HG02678 (cell line): ENCODE results near the gene GNAS-AS1.
A peak's percentile ranks its signal among the peaks of the same experiment; 100 is the strongest.

Experiments used
- ATAC-seq: cut with Tn5 transposase; IDR thresholded peaks from one replicate; pipeline ENCODE4 v1.9.1; 2021; ENCODE audit warnings: mild to moderate bottlenecking, moderate library complexity; ENCODE audit not compliant: unreplicated experiment

GNAS-AS1 gene

GRCh38 chr20:58850693-58851174, at the start of gene GNAS-AS1:
GNAS-AS1 (minus strand) TSS chr20:58850902.
- ATAC-seq, result peak; percentile 85

- ATAC-seq, result no peak
Measured at GRCh38 chr20:58900397-58900796, 49.7 kb upstream of the GNAS-AS1 start.

GRCh38 chr20:58899512-58899911, 48.8 kb upstream of the GNAS-AS1 start:
- ATAC-seq, result no peak

GRCh38 chr20:58898629-58899408, 48.1 kb upstream of the GNAS-AS1 start:
- no peak for ATAC-seq

- ATAC-seq, result no peak
Measured at GRCh38 chr20:58897488-58897887, 46.8 kb upstream of the GNAS-AS1 start.

GRCh38 chr20:58896820-58897219, 46.1 kb upstream of the GNAS-AS1 start:
- no peak for ATAC-seq

GRCh38 chr20:58895448-58896180, 44.9 kb upstream of the GNAS-AS1 start:
- no peak for ATAC-seq

- no peak for ATAC-seq
Measured at GRCh38 chr20:58894652-58895447, 44.1 kb upstream of the GNAS-AS1 start.

- ATAC-seq, result no peak
Measured at GRCh38 chr20:58893355-58894120, 42.8 kb upstream of the GNAS-AS1 start.

- ATAC-seq, result no peak
Measured at GRCh38 chr20:58892932-58893224, 42.2 kb upstream of the GNAS-AS1 start.

- peak; percentile 8 for ATAC-seq
Measured at GRCh38 chr20:58892141-58892931, 41.6 kb upstream of the GNAS-AS1 start.

GRCh38 chr20:58891718-58892140, 41.0 kb upstream of the GNAS-AS1 start:
- peak; percentile 4 for ATAC-seq

- ATAC-seq, result peak; percentile 32
Measured at GRCh38 chr20:58891086-58891717, 40.5 kb upstream of the GNAS-AS1 start.

GRCh38 chr20:58890518-58891085, 39.9 kb upstream of the GNAS-AS1 start:
- ATAC-seq, result peak; percentile 31

GRCh38 chr20:58889798-58890517, 39.3 kb upstream of the GNAS-AS1 start:
- no peak for ATAC-seq

GRCh38 chr20:58889334-58889760, 38.6 kb upstream of the GNAS-AS1 start:
- ATAC-seq, result no peak

- peak; percentile 42 for ATAC-seq
Measured at GRCh38 chr20:58888521-58889333, 38.0 kb upstream of the GNAS-AS1 start.
